ENCODE data around the gene LCOR.

DNA sequence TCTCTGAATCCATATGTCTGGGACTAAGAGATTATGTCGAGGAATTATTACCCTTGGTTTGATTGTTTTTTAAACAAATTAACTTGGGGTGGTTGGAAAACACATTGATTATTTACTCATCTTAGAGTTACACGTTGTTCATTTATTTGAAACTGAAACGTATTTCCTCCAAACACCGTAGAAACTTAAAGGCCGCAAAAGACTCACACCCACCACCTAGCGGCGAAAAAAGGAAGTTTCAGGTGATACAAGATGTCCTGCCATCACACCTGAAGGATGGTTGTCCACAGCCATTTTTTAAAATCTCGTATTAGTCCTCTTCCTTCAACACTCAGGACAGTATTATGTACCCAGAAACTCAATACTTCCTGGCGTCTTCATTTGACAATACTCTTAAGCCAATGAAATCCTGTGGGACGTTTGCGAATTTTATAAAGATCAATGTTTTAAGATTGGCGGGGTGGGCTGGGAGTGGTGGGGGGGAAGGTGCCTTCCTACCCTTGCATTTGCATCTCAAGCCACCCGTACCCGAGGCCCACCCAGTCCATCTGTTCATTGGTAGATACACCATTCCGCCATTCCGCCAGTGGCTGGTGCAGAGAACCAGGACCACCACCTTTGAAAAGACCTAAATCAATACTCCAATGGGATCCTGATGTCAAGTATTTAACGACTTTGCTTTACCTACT is 1.4 kb upstream of the LCOR start:
- no peak for TF ChIP-seq EP300 (IDR thresholded peaks at IDR 0.05; ENCODE audit: borderline replicate concordance)
- no peak for TF ChIP-seq REST (IDR thresholded peaks at IDR 0.05; ENCODE audit: low read depth)
- peak; percentile 79 for TF ChIP-seq RAD21 (IDR thresholded peaks at IDR 0.05; ENCODE audit: low read depth)
- 0 out of 2 replicates have a peak, but pooled peaks have one; percentile 25 for TF ChIP-seq YY1 (IDR thresholded peaks at IDR 0.05; ENCODE audit: low read depth)
- TF ChIP-seq TAF1 (IDR thresholded peaks at IDR 0.05; ENCODE audit: low read depth): no peak
- no peak for TF ChIP-seq CREB1 (IDR thresholded peaks at IDR 0.05; ENCODE audit: low read depth)
- no peak for TF ChIP-seq TEAD4 (IDR thresholded peaks at IDR 0.05)
- TF ChIP-seq ZBTB7A (IDR thresholded peaks at IDR 0.05; ENCODE audit: low read depth): no peak
- no peak for TF ChIP-seq CEBPB (IDR thresholded peaks at IDR 0.05)
